Stomach (tissue), 4 donors: ENCODE data around the gene RIMBP3C.

Source experiments
- POLR2A ChIP-seq, 4 donors: fragments of 450-650 bp; IDR thresholded peaks; one replicate each; pipeline ENCODE4 v1.6.1; 2016; ENCODE audit warnings: antibody characterized with exemption in 4 of 4, control low read depth in 2 of 4, mild to moderate bottlenecking in 1 of 4, moderate library complexity in 1 of 4
- TF ChIP-seq, protein P1 (sequence below), 7 experiments: fragments of 450-650 bp in 4 of 7; fragments of 200-600 bp in 3 of 7; sonication (generic) in 3 of 7; IDR thresholded peaks; one replicate each; pipeline ENCODE4 v1.5.1; 2016 to 2019; ENCODE audit warnings: antibody characterized with exemption in 7 of 7, control low read depth in 2 of 7, mild to moderate bottlenecking in 1 of 7

DNA sequence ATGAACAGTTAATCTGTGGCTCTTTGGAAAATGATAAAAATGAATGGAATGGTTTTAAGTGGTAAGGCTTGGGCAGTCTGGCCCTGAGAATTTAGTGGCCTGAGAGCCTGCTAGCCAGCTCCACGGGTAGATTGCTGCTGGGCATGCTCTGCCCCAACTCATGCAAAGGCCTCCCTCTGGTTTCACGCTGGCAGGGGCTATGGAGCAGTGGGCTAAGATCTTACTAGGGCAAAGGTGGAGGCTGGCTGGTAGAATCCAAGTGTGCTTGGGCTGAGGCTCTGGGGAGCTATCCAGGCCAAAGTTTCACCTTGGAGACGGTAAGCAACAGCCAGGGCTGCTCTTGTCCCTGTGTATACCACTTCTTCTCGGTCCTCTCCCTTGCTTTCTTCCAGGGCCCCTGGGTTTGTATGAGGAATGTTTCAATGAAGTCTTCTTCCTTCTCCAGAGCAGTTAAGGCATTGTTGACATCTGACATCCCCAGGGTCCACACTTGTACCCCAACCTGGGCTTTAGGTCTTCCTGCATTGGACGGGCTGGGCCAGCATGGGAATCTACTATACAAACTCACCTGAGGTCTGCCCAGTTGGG, 43.7 kb upstream of the RIMBP3C start:
- TF ChIP-seq, protein P1, sequence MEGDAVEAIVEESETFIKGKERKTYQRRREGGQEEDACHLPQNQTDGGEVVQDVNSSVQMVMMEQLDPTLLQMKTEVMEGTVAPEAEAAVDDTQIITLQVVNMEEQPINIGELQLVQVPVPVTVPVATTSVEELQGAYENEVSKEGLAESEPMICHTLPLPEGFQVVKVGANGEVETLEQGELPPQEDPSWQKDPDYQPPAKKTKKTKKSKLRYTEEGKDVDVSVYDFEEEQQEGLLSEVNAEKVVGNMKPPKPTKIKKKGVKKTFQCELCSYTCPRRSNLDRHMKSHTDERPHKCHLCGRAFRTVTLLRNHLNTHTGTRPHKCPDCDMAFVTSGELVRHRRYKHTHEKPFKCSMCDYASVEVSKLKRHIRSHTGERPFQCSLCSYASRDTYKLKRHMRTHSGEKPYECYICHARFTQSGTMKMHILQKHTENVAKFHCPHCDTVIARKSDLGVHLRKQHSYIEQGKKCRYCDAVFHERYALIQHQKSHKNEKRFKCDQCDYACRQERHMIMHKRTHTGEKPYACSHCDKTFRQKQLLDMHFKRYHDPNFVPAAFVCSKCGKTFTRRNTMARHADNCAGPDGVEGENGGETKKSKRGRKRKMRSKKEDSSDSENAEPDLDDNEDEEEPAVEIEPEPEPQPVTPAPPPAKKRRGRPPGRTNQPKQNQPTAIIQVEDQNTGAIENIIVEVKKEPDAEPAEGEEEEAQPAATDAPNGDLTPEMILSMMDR (IDR thresholded peaks at IDR 0.05) = no peak
- TF ChIP-seq POLR2A (IDR thresholded peaks at IDR 0.05) = no peak
